Kidney glomerular epithelial cell (primary cell): ENCODE measurements around the gene SOX5.
"Not testable (repeated sequence)": the region's sequence is repeated elsewhere in the genome, so short reads cannot be mapped to it uniquely, and the experiment has no call there.

ENCODE experiments used
- DNase-seq: peaks from one replicate; lab custom pipeline; 2025; lab: John Stamatoyannopoulos, UW

The SOX5 gene

GRCh38 chr12:23831739-23832138 is 117.7 kb downstream of the SOX5 start:
- no peak for DNase-seq

- DNase-seq = no peak
Measured at GRCh38 chr12:23830210-23830609, 119.3 kb downstream of the SOX5 start.

GRCh38 chr12:23827353-23827752 is 122.1 kb downstream of the SOX5 start:
- peak; percentile 15 for DNase-seq

GRCh38 chr12:23825124-23825523 is 124.3 kb downstream of the SOX5 start:
- DNase-seq = not testable (repeated sequence)

- no peak for DNase-seq
Measured at GRCh38 chr12:23824358-23824757, 125.1 kb downstream of the SOX5 start.

DNA sequence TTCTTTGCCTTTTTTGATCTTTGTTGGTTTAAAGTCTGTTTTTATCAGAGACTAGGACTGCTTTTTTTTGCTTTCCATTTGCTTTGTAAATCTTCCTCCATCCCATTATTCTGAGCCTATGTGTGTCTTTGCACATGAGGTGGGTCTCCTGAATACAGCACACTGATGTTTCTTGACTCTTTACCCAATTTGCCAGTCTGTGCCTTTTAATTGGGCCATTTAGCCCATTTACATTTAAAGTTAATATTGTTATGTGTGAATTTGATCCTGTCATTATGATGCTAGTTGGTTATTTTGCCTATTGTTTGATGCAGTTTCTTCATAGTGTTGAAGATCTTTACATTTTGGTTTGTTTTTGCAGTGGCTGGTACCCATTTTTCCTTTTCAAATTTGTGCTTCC is 126.6 kb downstream of the SOX5 start:
- not testable (repeated sequence) for DNase-seq

- no peak for DNase-seq
Measured at GRCh38 chr12:23817345-23817744, 132.1 kb downstream of the SOX5 start.

DNA sequence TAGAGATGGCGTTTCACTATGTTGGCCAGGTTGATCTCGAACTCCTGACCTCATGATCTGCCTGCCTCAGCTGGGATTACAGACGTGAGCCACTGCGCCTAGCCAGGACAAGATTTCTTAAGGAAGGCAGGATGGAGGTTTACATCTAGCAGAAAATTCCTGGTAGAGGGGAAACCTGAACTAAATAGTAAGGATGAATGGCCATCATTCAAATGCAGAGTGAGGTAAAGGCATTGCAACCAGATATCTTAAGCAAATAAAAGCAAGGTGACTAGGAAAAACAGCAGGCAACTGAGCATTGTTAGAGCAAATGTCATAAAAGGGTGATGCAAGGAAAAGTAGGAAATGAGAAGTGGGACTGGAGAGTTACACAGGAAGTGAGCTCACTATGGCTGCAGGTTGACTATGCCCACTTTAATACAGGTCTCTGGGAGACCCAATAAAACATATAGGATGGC is 133.0 kb downstream of the SOX5 start:
- DNase-seq = no peak

GRCh38 chr12:23815810-23816209 is 133.7 kb downstream of the SOX5 start:
- no peak for DNase-seq

DNA sequence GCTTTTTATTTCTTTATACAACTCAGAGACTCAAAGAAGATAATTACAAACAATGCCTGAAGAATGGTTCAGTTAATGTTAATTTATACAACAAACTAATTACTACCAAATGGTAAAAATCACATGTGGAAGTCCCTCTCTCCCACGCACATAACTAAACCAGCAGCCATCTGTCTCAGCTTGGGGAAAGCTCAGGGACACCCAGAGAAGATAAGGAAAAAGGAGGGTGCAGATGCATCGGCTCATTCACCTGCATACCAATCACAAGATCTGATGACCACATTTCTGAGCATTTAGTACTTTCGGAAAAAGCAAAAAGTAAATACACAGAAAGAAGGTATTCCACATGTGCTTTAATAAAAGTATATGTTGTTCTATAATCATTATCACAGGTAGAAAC is 136.3 kb downstream of the SOX5 start:
- no peak for DNase-seq

- DNase-seq = no peak
Measured at GRCh38 chr12:23810329-23810902, 139.1 kb downstream of the SOX5 start.

DNA sequence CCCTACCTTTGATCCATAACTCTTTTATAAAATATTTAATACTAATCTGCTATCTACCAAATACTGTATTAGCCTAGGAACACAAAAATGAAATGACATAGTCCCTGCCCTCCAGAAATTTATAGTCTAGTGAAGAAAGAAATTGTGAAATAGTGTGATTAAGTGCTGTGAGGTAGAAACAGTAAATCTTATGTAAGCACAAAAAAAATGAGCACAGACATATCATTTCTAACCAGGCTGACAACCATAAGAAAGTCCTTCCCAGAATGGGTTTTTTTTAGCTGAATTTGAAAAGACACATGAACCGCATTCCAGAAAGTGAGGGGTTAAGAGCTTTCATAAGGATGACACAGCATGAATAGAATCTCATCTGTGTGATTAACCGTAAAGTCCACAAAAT is 145.9 kb downstream of the SOX5 start:
- DNase-seq = no peak

DNA sequence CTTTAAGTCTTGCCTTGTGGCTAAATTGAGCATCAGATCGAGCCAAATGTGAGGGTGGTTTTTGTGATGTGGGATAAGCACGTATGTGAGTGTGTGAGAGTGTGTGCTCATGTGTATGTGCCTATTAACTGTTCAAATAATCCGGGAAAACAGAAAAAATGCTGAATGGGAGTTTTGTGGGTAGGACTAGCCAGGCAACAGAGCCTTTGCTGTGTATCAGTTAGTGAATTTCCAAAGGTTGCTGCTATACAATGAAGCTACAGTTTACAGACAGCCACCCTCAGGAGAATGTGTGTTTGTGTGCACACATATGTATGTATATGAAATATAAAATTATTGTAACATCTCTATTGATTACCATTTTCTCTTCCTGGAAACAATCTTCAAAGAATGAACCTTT is 154.0 kb downstream of the SOX5 start:
- no peak for DNase-seq

DNA sequence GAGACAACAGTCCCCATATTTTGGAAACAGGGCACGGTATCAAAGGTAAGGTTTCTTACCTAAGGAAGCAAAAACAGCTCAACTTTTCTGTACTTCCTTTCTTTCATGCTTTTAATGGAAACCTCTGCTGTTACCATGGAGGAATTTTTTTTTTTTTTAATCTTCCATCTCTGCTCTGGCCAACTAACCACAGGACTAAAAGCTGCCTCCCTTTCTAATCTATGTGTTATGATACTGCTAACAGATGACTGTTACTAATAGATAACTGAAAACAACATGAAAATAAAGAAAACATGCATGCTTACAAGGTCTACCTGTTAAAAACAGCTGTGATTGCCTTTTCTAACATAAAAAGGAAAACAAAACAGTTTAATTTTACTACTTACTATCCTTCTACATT is 168.4 kb downstream of the SOX5 start:
- no peak for DNase-seq

DNA sequence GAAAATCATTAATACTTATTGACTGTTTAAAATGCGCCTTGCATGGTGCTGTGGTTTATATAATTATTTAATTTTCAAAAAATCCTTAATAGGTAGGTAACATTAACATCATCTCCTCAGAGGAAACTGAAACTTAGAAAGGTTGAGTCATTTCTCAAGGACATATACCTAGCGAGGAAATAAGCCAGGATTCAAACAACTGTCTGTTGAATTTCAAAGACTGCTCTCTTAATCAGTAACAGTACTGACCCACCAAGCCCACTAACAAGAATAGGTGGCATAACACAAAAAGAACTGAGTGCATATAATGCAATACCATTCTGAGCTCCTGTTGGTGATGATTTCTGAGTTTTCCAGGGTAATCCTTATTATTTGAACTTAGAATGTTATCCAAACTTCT is 174.3 kb downstream of the SOX5 start:
- no peak for DNase-seq

- no peak for DNase-seq
Measured at GRCh38 chr12:23771240-23771949, 178.1 kb downstream of the SOX5 start.

- DNase-seq = no peak
Measured at GRCh38 chr12:23770202-23770938, 179.1 kb downstream of the SOX5 start.

DNA sequence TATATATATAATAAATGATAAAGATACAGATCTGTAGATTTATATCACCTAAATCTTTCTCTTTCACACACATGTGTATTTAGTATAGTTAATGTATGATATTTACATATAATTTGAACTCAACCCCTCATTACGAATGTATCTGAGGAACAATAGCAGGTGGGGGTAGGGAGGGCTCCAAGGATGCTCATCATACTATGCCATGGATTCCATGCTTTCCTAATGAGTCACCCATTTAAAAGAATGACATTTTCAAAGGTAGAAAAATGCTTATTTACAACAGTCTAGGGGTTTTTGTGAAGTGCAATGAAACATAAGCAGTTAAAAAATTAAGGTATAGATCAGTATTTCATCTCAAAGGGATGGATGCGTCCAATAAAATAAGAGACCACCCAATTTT is 181.6 kb downstream of the SOX5 start:
- no peak for DNase-seq

- no peak for DNase-seq
Measured at GRCh38 chr12:23763724-23764123, 185.7 kb downstream of the SOX5 start.

- no peak for DNase-seq
Measured at GRCh38 chr12:23760495-23760894, 189.0 kb downstream of the SOX5 start.

DNA sequence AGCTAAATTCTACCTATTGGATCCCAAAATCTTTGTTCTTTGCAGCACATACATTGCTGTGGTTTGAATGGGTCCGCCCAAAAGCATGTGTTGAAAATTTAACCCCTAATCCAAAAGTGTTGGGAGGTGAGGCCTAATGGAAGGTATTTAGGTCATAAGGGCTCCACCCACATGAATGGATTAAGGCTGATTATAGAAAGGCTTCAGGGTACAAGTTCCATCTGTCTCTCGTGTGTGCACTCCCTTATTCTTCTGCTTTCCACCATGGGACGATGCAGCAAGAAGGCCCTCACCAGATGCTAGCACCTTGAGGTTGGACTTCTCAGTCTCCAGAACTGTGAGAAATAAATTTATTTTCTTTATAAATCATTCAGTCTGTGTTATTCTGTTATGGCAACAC is 190.9 kb downstream of the SOX5 start:
- DNase-seq = no peak

DNA sequence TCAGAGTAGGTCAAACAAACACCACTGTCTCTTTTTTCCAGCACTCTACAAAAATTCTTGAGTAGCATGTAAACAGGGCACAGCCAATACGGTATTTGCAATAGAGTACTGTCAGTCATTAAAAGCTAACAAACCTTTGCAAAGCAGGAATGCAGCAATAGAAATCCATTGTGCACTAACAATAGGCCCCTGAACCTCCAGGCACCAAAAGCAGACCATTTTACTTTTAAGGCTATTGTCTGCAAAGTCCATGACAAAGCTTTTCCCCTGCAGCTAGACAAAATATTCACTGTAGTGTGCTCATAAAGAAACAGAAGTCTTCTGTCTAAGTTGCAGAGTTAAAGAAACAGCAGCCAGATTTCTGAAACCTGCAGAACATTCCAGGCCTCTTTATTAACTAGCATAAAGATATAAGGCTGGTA is 191.9 kb downstream of the SOX5 start:
- DNase-seq = peak; percentile 17

DNA sequence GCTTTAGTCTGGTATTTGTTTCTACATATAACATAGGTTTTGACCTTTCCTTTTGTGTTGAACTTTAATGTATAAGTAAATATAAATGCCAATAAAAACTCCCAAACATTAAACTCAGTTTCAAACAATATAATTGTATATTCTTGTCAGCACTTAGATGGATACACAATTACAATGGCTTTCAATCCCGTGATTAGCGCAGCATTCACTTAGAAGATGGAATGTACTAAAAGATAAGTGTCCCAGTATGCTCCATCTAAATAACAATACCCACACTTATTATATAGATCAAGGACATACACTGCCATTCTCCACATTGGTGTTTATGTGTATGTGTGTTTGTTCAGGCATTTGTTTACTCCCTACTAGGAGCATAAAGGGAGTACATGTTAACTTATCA is 193.1 kb downstream of the SOX5 start:
- DNase-seq = no peak
